Keratinocyte (primary cell): ENCODE results near the gene TROAP. TPM values are rescaled to one million over a fixed set of nuclear protein-coding genes. Genes with fewer than 3 reads are reported as not detected.

ENCODE experiments used
- DNase-seq: peaks from one replicate; pipeline ENCODE4 v3.0.0-alpha.2; 2011; ENCODE audit warnings: low read depth, missing footprints, low spot score
- FAIRE-seq: peaks from 2 replicates; lab custom pipeline; 2011; peaks lifted over from hg19 to GRCh38; lab: Jason Lieb, UNC
- H2AFZ ChIP-seq: 2 replicates; pipeline ENCODE4 v1.6.0; 2012; ENCODE audit warnings: low read length, control low read depth, inconsistent platforms; ENCODE audit not compliant: control insufficient read depth
- H3K27ac ChIP-seq: 2 replicates; pipeline ENCODE4 v1.5.1; 2011; ENCODE audit warnings: low read length; ENCODE audit not compliant: control insufficient read depth, insufficient read depth
- H3K27me3 ChIP-seq: 3 replicates; pipeline ENCODE4 v1.6.0; 2011; ENCODE audit warnings: low read length; ENCODE audit not compliant: control insufficient read depth, insufficient read depth; ENCODE audit errors: extremely low read depth
- H3K36me3 ChIP-seq, 2 experiments: 2 replicates in 1 of 2; 3 replicates in 1 of 2; pipeline ENCODE4 v1.5.1; 2011; ENCODE audit warnings: low read length in 2 of 2, mild to moderate bottlenecking in 1 of 2; ENCODE audit not compliant: control insufficient read depth in 2 of 2, insufficient read depth in 2 of 2; ENCODE audit errors: extremely low read depth in 1 of 2
- H3K4me1 ChIP-seq: 3 replicates; pipeline ENCODE4 v1.5.1; 2011; ENCODE audit warnings: low read length; ENCODE audit not compliant: control insufficient read depth, insufficient read depth; ENCODE audit errors: extremely low read depth
- H3K4me2 ChIP-seq: 3 replicates; pipeline ENCODE4 v1.6.0; 2011; ENCODE audit warnings: low read depth, low read length; ENCODE audit not compliant: control insufficient read depth, insufficient read depth; ENCODE audit errors: extremely low read depth
- H3K4me3 ChIP-seq, 3 experiments: fragments of 200-600 bp in 1 of 3; sonication (generic) in 1 of 3; 2 replicates in 2 of 3; 3 replicates in 1 of 3; pipeline ENCODE4 v1.5.1; 2011 to 2016; ENCODE audit warnings: low read length in 3 of 3, mild to moderate bottlenecking in 3 of 3, control low read depth in 2 of 3, inconsistent platforms in 1 of 3, low read depth in 1 of 3, mixed read lengths in 1 of 3, mixed run types in 1 of 3, moderate library complexity in 1 of 3; ENCODE audit not compliant: control insufficient read depth in 2 of 3, insufficient read depth in 2 of 3; ENCODE audit errors: extremely low read depth in 1 of 3
- H3K79me2 ChIP-seq: 2 replicates; pipeline ENCODE4 v1.6.0; 2012; ENCODE audit warnings: low read length; ENCODE audit not compliant: control insufficient read depth, insufficient read depth
- H3K9ac ChIP-seq: 3 replicates; pipeline ENCODE4 v1.6.0; 2011; ENCODE audit warnings: low read length; ENCODE audit not compliant: control insufficient read depth, insufficient read depth; ENCODE audit errors: extremely low read depth
- H3K9me1 ChIP-seq: 3 replicates; pipeline ENCODE4 v1.6.0; 2011; ENCODE audit warnings: low read length; ENCODE audit not compliant: control insufficient read depth, insufficient read depth; ENCODE audit errors: extremely low read depth
- H3K9me3 ChIP-seq: 2 replicates; pipeline ENCODE4 v1.5.1; 2012; ENCODE audit warnings: low read depth, low read length; ENCODE audit not compliant: control insufficient read depth
- H4K20me1 ChIP-seq: 3 replicates; pipeline ENCODE4 v1.6.0; 2011; ENCODE audit warnings: low read length; ENCODE audit not compliant: control insufficient read depth, insufficient read depth; ENCODE audit errors: extremely low read depth
- CTCF ChIP-seq, 3 experiments: IDR thresholded peaks in 1 of 3; conservative IDR thresholded peaks in 1 of 3; optimal IDR thresholded peaks in 1 of 3; 2 replicates in 2 of 3; 3 replicates in 1 of 3; pipeline versions ENCODE3 to v1.5.1; 2011; ENCODE audit warnings: low read length in 3 of 3, mild to moderate bottlenecking in 3 of 3, moderate library complexity in 2 of 3, control low read depth in 1 of 3, inconsistent platforms in 1 of 3; ENCODE audit not compliant: insufficient read depth in 2 of 3; ENCODE audit errors: extremely low read depth in 1 of 3
- EZH2 ChIP-seq: IDR thresholded peaks from one replicate; pipeline ENCODE4 v1.6.1; 2012; ENCODE audit warnings: inconsistent platforms, mild to moderate bottlenecking, low read length, moderate library complexity
- dilution Hi-C: fragments of 300-500 bp; cut with MboI; formaldehyde crosslinking; loops from one replicate; pipeline ENCODE4 v1.7.0; 2020; ENCODE audit warnings: low sequenced_read_pairs; ENCODE audit not compliant: extremely low pct_ligation_motif_present
- polyA plus RNA-seq, 5 experiments: library from polyadenylated mRNA; depleted of rRNA in 3 of 5; stranded (reverse) in 3 of 5; stranded (forward) in 1 of 5; unstranded in 1 of 5; fragments of >200 nt; gene quantifications; 1 replicate in 1 of 5; 2 replicates in 3 of 5; 3 replicates in 1 of 5; pipeline versions ENCODE4 v1.2.1 to v1.2.3, GENCODE V29; 2011 to 2012; ENCODE audit warnings: missing spikeins in 2 of 5, low read depth in 1 of 5, low replicate concordance in 1 of 5

TROAP gene
- polyA plus RNA-seq, 1 donor (not counting 4 experiments of a cell fraction or from before 2014, with no cell fraction given): 14.1 TPM

GRCh38 chr12:49274396-49275069 is 48.5 kb upstream of the TROAP start:
- no peak for FAIRE-seq
- H4K20me1 ChIP-seq: peaks cover 50% of the 10 kb centered on the region
- DNase-seq: no peak

GRCh38 chr12:49276304-49277290 is 46.5 kb upstream of the TROAP start:
- Histone ChIP-seq H3K36me3 (peaks cover 12 to 25% of the 10 kb centered on the region in 2 experiments), H3K9me3 (no peaks in the 10 kb centered on the region), H3K4me3 (no peak overlapping the region), H4K20me1 (peaks cover 31% of the 10 kb centered on the region), H3K4me2 (no peak overlapping the region), H3K4me1 (peaks cover 8% of the 10 kb centered on the region), H2AFZ (no peak overlapping the region), H3K27me3 (no peaks in the 10 kb centered on the region), H3K27ac (no peak overlapping the region), H3K9me1 (peaks cover 5% of the 10 kb centered on the region), H3K79me2 (peaks cover 2% of the 10 kb centered on the region), H3K9ac (no peak overlapping the region)
- TF ChIP-seq CTCF (optimal IDR thresholded peaks at IDR 0.05 in 1 of 3, IDR thresholded peaks at IDR 0.05 in 1 of 3, conservative IDR thresholded peaks at IDR 0.05 in 1 of 3; ENCODE audit: extremely low read depth in 1 of 3, insufficient read depth in 2 of 3, low read length in 3 of 3) (no peak), EZH2 (no peak)
- dilution Hi-C loops: no loop called here
- FAIRE-seq: no peak
- DNase-seq: no peak

More at GRCh38 chr12:49274396-49275069, 48.5 kb upstream of the TROAP start:
- Histone ChIP-seq H2AFZ (no peak overlapping the region), H3K27me3 (no peaks in the 10 kb centered on the region), H3K4me1 (peaks cover 17% of the 10 kb centered on the region), H3K9ac (no peak overlapping the region), H3K9me3 (no peaks in the 10 kb centered on the region), H3K4me2 (no peak overlapping the region), H3K9me1 (peaks cover 5% of the 10 kb centered on the region), H3K27ac (no peak overlapping the region), H3K4me3 (no peak overlapping the region), H3K36me3 (peaks cover 28 to 43% of the 10 kb centered on the region in 2 experiments), H3K79me2 (peaks cover 19% of the 10 kb centered on the region)
- TF ChIP-seq EZH2 (no peak), CTCF (optimal IDR thresholded peaks at IDR 0.05 in 1 of 3, IDR thresholded peaks at IDR 0.05 in 1 of 3, conservative IDR thresholded peaks at IDR 0.05 in 1 of 3; ENCODE audit: extremely low read depth in 1 of 3, insufficient read depth in 2 of 3, low read length in 3 of 3) (no peak)
- dilution Hi-C loops: no loop called here
